DMS 273 (cell line): ENCODE results near the gene SYCE1.
"Not testable (repeated sequence)": the region's sequence is repeated elsewhere in the genome, so short reads cannot be mapped to it uniquely, and the experiment has no call there.

Source experiments
- DNase-seq: peaks from one replicate; lab custom pipeline; 2025; ENCODE audit not compliant: unreplicated experiment; lab: John Stamatoyannopoulos, UW

SYCE1 gene

DNA sequence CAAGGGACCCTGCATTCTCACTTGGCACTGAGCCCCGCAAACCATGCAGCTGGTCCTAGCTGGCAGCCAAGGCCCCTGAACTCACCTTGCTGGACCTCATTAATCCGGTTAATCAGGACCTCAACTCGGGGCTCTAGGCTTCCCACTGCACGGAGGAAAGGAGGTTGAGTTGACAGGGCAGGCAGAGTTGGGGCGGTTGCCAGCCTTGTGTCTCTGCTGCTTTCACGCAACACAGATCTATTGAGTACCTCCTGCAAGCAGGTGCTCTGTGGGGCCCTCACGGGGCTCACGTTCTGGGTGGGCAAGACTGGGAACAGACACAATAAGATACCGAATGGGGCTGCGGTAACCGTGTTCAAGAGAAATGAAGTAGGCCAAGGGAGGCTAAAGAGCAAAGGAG is 6.2 kb downstream of the SYCE1 start:
- no peak for DNase-seq

DNA sequence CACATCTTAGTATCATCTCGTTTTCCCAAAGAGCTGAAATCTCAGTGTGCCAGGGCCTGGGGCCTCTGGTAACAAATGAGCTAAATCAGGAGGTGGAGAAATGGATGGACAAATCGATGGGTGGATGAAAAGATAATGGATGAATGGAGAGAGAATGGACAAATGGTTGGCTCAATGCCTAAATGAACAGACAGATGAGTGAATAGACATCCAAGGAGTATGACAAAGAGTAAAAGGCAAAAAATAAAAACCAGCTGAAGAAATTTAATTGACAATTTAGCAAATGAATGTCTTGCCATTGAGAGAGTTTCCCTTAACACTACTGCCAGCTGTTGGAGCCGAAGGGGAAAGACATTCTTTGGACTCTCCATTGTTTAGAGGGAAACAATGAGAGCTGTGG is 8.0 kb downstream of the SYCE1 start:
- DNase-seq = no peak

DNA sequence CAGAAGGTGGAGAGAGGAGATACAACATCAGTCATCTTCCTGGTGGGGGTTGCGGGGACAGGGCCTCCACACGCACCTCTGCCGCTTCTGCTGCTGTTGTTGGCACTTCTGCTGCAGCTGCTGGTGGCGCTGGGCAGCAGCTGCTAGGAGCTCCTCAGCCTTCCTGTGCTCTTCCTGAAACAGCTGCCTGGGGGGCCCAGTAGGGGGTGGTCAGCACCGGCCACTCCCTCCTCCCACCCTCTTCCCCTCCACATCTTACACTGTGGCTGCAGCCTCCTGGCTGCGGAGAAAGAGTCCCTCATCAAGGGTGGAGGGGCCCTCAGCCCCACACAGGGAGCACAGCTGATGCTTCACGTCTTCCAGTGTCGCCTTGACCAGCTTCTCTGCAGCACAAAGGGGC is 9.9 kb downstream of the SYCE1 start:
- DNase-seq = no peak

DNA sequence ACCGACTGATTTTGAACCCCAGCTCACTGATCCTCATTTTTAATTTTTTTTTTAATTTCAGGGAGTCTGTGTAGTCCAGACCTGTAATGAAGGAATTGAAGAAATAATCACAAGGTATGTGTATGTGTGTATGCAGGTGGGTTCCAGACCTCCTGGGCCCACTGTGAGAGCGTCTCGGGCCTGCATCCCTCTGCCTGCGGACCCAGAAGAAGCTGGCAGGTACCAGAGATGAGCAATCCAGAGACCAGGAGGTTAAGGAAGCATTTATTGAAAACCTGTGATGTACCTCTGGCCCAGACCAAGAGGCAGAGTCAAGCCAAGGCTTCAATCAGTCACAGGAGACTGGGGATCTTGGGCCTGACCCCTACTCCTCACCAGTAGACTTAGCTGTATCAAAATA is 10.8 kb downstream of the SYCE1 start:
- DNase-seq = no peak

DNA sequence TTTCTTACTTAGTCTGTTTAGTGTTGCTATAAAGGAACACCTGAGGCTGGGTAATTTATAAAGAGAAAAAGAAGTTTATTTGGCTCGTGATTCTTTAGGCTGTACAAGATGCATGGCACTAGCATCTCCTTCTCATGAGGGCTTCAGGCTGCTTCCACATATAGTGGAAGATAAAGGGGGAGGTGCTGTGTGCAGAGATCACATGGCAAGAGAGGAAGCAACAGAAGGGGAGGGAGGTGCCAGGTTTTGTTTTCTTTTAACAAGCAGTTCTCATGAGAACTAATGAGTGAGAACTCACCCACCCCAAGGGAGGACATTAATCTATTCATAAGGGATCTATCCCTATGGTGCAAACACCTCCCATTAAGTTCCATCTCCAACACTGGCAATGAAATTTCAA is 20.9 kb downstream of the SYCE1 start:
- DNase-seq = no peak

DNA sequence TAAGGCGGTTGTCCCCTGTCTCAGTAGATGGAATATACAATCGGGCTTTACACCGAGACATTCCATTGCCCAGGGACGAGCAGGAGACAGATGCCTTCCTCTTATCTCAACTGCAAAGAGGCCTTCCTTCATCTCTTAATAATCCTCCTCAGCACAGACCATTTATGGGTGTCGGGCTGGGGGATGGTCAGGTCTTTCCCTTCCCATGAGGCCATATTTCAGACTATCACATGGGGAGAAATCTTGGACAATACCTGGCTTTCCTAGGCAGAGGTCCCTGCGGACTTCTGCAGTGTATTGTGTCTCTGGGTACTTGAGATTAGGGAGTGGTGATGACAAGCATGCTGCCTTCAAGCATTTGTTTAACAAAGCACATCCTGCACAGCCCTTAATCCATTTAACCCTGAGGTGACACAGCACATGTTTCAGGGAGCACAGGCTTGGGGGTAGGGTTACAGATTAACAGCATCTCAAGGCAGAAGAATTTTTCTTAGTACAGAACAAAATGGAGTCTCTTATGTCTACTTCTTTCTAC is 23.9 kb downstream of the SYCE1 start:
- DNase-seq = not testable (repeated sequence)

DNA sequence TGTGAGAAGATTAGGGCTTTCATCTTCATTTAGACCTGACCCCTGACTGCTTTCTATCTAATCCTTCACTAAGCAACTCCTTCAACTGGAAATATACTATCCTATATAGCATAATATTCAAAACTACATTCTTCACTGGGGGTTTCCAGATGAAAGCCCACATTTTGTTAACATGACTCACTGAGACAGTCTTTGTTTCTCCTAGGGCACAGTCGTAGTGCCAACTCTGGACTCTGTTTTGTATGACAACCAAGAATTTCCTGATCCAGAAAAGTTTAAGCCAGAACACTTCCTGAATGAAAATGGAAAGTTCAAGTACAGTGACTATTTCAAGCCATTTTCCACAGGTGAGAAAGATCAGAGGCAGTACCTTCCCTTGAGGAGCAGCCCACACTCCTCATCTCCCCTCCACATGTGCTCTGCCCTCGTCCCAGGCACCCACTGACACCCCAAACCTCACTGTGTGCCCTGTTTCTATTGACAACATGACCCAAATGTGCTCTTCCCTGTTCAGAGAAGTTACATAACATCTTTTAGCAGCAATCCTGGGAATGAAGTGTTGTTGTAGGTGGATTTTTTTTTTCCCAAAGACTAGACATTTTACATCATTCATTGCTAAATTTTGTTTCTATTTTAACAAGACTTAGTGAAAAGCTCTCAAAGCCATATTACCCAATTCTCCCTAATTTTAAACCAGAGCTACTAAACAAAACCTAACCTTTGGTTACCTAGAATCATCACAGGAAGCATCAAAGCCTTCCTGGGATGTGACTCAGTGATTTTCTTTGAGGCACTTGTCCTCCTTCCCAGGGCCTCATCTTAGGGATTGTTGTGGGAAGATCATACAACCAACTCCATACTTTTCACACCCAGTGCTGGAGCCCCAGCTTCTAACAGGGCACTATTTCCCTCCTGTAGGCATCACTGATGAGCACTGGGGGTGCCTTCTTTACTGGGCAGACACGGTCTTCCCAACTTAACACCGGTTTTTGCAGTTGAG is 27.5 kb downstream of the SYCE1 start:
- DNase-seq = no peak

DNA sequence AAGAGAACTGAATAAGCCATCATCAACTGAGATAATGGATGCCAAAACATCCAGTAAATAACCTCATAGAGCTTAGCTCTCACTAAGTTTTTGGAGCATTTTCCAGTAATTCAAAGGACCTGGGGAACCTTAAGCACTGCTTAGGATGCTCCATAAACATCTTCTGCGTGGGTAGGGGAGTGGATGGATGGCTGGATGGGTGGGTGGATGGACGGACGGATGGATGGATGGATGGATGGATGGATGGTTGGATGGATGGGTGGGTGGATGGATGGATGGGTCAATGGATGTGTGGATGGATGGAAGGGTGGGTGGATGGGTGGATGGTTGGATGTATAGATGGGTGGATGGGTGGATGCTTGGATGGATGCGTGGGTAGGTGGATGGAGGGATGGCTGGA is 29.2 kb downstream of the SYCE1 start:
- DNase-seq = no peak

DNA sequence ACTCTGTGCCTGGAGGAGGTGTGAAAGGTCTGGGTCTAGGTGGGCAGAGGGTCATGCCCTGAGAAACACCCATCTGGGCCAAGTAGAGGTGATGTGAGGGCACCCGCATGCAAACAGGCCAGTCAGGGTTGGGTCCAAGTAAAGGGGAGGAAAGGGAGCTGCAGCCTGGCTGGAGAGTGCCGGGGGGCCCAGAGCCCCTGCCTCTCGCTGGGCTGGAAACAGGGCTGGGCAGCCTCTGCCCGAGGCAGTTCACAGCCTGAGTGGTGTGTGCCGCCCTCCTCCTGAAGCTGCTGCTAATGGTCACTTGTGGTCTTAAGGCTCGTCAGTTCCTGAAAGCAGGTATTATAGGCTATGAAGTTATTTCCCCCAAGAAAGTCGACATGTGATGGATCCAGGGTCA is 31.0 kb downstream of the SYCE1 start:
- DNase-seq = no peak

DNA sequence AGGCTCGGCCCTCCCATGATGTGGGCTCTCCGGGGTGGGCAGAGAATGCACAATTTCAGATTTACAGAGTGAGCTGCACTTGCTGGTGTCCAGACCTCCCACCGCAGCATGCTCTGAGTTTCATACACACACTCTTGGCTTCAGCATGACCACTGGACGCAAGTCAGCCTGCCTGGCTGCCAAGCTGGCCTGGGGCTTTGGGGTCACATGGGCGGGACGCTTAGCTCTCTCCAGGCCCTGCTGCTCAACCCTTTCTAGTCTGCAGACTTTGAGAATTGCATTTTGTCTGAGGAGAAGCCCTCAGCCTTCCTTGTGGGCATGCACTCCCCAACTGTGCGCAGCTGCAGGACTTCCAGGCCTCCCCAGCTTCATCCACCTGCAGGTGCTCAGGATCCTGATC is 32.5 kb downstream of the SYCE1 start:
- DNase-seq = no peak

DNA sequence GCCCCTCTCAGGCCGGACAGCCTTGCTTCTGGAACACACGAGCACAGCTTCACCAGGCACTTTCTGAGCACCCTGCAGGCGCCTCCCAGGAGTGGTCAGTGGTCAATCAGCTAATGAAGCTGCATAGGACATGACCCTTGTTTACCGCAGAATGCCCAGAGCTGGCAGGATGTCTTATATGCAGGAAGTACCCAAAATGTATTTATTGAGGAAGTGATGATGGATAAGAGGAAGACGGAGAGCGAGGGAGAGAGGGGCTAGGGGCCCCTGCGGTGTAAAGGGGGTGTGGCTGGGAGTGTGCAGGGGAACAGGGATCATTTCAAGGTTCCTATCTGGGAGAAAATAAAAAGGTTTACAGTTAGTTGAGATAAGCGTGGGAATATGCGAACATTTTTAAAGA is 34.9 kb downstream of the SYCE1 start:
- no peak for DNase-seq

DNA sequence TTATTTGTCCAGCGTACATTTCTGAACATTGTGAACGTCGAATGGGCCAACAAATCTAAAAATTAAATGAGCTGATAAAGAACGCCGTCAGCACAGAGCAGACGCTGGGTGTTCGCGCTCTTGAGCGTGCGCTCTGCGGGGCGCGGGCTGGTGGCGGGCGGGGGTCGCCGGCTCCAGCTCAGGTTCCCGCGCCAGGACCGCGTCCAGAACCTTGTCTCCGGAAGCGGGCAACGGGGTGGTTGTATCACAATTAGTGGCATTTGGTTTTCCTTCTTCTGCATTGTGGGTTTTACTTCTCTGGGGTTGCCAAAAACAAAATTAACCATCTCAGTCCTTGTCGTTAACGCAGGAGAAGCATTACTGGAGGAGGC is 35.8 kb downstream of the SYCE1 start:
- DNase-seq = no peak

DNA sequence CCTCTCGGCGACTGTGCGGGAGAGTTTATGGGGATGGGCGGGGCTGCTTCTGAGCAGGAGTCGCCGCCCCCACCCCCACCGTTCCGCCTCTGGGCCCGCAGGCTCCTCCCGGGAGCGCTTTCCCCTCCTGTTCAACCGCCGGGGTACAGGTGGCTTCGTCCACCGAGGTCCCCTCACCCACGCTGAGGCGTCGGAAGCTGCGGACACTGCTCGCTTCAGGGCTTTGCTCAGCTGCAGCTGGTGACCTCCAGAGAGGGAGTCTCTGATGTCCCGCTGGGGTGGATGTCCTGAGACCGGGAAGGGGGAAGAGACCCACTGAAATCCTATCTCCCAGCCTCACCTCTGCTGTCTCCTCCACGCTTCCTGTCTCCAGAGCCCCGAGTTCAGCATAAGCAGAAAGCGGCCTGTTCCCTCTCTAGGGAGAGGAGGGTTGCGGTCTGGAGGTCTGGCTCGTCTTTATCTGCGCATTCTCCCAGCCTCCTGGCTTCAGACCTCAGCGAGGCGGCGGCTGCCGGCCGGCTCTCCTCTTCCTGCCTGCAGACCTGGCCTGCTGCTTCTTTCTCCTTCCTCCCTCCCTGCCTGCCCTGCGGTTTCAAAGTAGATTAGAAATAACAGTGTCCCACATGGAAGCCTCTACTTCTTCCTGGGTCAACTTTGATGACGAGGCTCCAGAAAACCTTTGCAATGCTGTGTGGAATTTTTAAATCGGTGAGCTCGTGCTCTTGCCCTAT is 36.4 kb downstream of the SYCE1 start:
- peak; percentile 13 for DNase-seq

DNA sequence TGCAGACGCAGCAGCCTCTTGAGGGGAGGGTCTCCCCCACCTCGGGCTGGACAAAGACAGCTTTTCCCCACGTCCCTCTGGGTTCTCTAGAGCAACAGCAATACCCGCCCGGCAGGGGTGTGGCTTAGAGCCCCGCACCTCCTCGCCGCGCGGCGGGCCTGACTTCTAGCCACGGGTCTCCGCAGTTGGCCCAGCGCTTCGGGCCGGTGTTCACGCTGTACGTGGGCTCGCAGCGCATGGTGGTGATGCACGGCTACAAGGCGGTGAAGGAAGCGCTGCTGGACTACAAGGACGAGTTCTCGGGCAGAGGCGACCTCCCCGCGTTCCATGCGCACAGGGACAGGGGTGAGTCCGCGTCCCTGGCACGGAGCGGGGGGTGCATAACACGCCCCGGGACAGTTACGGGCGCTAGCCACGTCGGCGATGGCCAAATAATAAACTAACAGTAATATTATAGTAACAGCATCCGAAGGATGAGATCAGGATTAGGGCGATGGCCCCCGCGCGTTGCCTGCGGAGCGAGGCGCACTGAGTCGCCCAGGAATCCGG is 37.0 kb downstream of the SYCE1 start:
- DNase-seq = peak; percentile 7

DNA sequence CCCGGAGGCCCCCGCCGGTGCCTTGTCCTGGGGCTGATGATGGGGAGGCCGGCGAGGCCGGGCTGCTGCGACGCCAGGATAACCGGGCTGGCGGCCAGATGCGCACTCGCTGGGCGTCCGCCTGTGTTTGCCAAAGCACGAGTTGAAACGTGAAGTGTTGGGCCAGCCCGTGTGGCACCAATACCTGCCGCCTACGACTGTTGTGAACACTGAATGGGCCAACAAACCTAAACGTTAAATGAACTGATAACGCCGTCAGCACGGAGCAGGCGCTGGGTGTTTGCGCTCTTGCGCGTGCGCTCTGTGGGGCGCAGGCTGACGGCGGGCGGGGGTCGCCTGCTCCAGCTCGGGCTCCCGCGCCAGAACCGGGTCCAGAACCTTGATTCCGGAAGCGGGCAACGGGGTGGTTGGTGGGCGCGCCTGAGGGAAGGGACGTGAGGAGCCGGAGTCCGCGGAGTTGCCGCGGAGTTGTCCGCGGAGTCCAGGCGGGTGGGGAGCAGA is 37.6 kb downstream of the SYCE1 start:
- no peak for DNase-seq

DNA sequence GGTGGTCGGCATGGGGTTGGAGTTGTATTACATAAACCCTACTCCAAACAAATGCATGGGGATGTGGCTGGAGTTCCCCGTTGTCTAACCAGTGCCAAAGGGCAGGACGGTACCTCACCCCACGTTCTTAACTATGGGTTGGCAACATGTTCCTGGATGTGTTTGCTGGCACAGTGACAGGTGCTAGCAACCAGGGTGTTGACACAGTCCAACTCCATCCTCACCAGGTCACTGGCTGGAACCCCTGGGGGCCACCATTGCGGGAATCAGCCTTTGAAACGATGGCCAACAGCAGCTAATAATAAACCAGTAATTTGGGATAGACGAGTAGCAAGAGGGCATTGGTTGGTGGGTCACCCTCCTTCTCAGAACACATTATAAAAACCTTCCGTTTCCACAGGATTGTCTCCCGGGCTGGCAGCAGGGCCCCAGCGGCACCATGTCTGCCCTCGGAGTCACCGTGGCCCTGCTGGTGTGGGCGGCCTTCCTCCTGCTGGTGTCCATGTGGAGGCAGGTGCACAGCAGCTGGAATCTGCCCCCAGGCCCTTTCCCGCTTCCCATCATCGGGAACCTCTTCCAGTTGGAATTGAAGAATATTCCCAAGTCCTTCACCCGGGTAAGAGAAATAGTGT is 38.3 kb downstream of the SYCE1 start, which contains the start of gene CYP2E1:
CYP2E1 (plus strand) TSS at position 407 of the 632 bp plus-strand sequence; CDS start at position 440, 33 bp downstream.
- no peak for DNase-seq

DNA sequence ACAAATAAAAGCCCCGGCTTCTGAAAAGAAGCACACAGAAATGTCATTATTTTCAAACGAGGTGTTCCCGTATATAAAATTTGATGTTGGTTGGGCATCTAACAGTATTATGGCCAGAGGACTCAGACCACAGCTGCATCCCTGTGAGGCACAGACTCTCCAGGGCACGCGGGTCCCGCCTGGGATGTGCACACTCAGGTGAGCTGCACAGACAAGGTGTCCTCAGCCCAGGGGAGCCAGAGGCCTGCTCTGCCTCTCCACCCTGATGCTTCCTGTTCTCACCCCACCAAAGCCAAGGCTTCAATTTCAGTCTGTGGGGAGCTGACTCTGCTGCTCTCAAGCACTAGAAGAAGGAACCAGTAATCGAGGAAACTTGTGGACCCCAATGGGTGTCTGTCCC is 39.9 kb downstream of the SYCE1 start:
- DNase-seq = no peak

DNA sequence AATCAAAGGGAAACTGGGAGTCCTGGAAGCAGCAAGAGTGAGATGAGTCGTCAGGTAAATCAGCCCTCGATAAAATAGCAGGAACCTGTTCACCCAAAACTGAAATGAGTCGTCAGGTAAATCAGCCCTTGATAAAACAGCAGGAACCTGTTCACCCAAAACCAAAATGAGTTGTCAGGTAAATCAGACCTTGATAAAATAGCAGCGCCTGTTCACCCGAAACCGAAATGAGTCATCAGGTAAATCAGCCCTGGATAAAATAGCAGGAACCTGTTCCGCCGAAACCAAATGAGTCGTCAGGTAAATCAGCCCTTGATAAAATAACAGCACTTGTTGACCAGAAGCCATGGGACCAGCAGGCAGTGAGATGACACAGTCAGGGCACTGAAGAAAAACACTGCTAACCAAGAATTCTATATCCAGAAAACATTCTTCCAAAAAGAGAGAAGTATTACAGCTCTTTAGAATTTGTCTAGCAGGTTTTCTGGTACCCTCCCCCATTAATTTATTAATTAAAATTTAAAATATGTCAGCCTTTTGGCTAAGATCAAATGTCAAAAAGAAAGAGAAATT is 41.7 kb downstream of the SYCE1 start:
- no peak for DNase-seq

DNA sequence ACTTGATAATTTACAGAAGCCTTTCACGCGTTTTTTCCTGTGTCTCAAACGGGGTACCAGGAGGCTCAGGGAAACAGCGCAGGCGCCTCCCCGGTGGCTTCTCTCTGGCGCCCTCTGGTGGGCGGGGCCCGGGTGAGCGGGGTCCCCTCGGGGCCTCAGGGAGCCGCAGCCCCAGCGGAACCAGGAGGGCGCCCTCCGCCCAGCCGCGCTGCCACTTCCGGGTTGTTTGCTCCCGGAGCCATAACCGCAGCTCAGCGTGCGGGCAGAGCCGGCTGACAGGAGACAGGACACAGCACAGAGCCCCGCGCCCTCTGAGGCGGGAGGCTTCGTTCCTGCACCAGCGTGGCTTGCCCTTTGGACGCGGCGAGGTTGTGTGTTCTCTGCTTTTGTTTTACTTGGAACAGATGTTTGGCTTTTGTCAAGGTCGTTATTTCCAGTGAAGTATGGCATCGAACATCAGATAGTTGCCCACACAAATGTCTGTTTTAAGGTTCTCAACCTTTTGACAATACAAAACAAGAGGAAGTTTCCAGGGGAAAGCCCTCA is 45.1 kb downstream of the SYCE1 start:
- DNase-seq = peak; percentile 87

DNA sequence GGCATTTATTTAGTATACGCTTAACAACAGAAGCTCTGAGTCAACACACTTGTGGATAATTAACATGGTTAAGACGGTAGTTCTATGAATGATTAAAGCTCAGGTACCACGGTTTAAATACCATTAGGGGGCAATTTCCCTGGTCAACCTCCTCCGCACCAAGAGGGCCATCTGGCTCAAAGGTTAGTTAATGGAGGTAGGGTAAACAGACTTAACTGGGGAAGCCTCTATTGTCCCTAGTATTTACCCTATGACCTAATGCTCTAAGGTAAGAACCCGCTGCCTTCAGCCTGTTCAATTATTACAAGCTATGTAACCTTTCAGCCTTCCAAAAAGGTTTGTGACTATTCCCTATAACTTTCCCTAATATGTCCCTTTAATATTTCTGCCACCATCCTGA is 46.9 kb downstream of the SYCE1 start:
- not testable (repeated sequence) for DNase-seq
